ENCODE measurements around the gene SLC35E2B.
"Not testable (repeated sequence)": the region's sequence is repeated elsewhere in the genome, so short reads cannot be mapped to it uniquely, and the experiment has no call there.

DNA sequence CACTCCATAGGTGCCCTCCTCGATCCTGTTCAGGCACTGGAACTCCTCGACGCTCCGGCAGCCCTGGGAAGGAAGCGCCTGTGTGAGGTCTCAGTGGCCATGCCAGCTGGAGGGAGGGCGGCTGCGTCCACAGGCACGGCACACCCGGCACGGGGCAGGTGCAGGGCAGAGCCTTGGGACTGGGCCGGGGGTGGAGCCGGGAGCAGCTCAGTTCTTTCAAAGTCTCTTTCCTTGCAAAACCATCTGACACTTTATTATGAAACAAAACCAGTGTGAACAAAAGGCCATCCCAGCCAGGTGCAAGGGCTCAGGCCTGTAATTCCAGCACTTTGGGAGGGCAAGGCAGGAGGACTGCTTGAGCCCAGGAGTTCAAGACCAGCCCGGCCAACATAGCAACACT is 54.1 kb downstream of the SLC35E2B start:
- TF ChIP-seq, protein P1, sequence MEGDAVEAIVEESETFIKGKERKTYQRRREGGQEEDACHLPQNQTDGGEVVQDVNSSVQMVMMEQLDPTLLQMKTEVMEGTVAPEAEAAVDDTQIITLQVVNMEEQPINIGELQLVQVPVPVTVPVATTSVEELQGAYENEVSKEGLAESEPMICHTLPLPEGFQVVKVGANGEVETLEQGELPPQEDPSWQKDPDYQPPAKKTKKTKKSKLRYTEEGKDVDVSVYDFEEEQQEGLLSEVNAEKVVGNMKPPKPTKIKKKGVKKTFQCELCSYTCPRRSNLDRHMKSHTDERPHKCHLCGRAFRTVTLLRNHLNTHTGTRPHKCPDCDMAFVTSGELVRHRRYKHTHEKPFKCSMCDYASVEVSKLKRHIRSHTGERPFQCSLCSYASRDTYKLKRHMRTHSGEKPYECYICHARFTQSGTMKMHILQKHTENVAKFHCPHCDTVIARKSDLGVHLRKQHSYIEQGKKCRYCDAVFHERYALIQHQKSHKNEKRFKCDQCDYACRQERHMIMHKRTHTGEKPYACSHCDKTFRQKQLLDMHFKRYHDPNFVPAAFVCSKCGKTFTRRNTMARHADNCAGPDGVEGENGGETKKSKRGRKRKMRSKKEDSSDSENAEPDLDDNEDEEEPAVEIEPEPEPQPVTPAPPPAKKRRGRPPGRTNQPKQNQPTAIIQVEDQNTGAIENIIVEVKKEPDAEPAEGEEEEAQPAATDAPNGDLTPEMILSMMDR (IDR thresholded peaks at IDR 0.05; ENCODE audit: poor library complexity, severe bottlenecking) = not testable (repeated sequence)
- TF ChIP-seq POLR2AphosphoS5 (IDR thresholded peaks at IDR 0.05); SMC3 (conservative IDR thresholded peaks at IDR 0.05; ENCODE audit: poor library complexity); EZH2 (IDR thresholded peaks at IDR 0.05; ENCODE audit: borderline replicate concordance, insufficient read depth, low read length, poor library complexity, severe bottlenecking); TAF1 (IDR thresholded peaks at IDR 0.05; ENCODE audit: low read depth): not testable (repeated sequence)
- TF ChIP-seq, protein P2, sequence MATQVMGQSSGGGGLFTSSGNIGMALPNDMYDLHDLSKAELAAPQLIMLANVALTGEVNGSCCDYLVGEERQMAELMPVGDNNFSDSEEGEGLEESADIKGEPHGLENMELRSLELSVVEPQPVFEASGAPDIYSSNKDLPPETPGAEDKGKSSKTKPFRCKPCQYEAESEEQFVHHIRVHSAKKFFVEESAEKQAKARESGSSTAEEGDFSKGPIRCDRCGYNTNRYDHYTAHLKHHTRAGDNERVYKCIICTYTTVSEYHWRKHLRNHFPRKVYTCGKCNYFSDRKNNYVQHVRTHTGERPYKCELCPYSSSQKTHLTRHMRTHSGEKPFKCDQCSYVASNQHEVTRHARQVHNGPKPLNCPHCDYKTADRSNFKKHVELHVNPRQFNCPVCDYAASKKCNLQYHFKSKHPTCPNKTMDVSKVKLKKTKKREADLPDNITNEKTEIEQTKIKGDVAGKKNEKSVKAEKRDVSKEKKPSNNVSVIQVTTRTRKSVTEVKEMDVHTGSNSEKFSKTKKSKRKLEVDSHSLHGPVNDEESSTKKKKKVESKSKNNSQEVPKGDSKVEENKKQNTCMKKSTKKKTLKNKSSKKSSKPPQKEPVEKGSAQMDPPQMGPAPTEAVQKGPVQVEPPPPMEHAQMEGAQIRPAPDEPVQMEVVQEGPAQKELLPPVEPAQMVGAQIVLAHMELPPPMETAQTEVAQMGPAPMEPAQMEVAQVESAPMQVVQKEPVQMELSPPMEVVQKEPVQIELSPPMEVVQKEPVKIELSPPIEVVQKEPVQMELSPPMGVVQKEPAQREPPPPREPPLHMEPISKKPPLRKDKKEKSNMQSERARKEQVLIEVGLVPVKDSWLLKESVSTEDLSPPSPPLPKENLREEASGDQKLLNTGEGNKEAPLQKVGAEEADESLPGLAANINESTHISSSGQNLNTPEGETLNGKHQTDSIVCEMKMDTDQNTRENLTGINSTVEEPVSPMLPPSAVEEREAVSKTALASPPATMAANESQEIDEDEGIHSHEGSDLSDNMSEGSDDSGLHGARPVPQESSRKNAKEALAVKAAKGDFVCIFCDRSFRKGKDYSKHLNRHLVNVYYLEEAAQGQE (IDR thresholded peaks at IDR 0.05; ENCODE audit: borderline replicate concordance) = not testable (repeated sequence)
